UCSD-AML1 (cell line): ENCODE data around the gene ATP2B2.

Experiments
- DNase-seq: peaks from one replicate; lab custom pipeline; 2025; ENCODE audit not compliant: unreplicated experiment; lab: John Stamatoyannopoulos, UW

ATP2B2 gene

GRCh38 chr3:10511809-10512494, 6.6 kb upstream of the ATP2B2 start:
- DNase-seq = no peak

- DNase-seq = no peak
Measured at GRCh38 chr3:10510743-10511432, 5.5 kb upstream of the ATP2B2 start.

- no peak for DNase-seq
Measured at GRCh38 chr3:10510086-10510742, 4.8 kb upstream of the ATP2B2 start.

- DNase-seq = no peak
Measured at GRCh38 chr3:10509325-10509724, 3.9 kb upstream of the ATP2B2 start.

GRCh38 chr3:10508619-10509260, 3.4 kb upstream of the ATP2B2 start:
- DNase-seq = no peak

GRCh38 chr3:10508235-10508618, 2.8 kb upstream of the ATP2B2 start:
- no peak for DNase-seq

GRCh38 chr3:10507331-10507730, 1.9 kb upstream of the ATP2B2 start:
- DNase-seq = no peak

- no peak for DNase-seq
Measured at GRCh38 chr3:10506696-10507095, 1.3 kb upstream of the ATP2B2 start.

- DNase-seq = no peak
Measured at GRCh38 chr3:10505791-10506585, 602 bp upstream of the ATP2B2 start.

- no peak for DNase-seq
Measured at GRCh38 chr3:10504171-10505049, 976 bp downstream of the ATP2B2 start.

- no peak for DNase-seq
Measured at GRCh38 chr3:10503217-10503796, 2.1 kb downstream of the ATP2B2 start.

- DNase-seq = no peak
Measured at GRCh38 chr3:10502185-10502880, 3.1 kb downstream of the ATP2B2 start.

GRCh38 chr3:10501664-10502052, 3.7 kb downstream of the ATP2B2 start:
- no peak for DNase-seq

- no peak for DNase-seq
Measured at GRCh38 chr3:10500717-10501663, 4.4 kb downstream of the ATP2B2 start.

GRCh38 chr3:10498271-10498670, 7.1 kb downstream of the ATP2B2 start:
- DNase-seq = no peak

GRCh38 chr3:10497439-10497838, 7.9 kb downstream of the ATP2B2 start:
- DNase-seq = no peak

GRCh38 chr3:10496121-10496863, 9.1 kb downstream of the ATP2B2 start:
- DNase-seq = no peak
